ENCODE results near the gene TCF7L1. TPM values are rescaled to one million over a fixed set of nuclear protein-coding genes. Genes with fewer than 3 reads are reported as not detected.

The TCF7L1 gene
- total RNA-seq, 1 donor from 2014 or later: 1.3 TPM

DNA sequence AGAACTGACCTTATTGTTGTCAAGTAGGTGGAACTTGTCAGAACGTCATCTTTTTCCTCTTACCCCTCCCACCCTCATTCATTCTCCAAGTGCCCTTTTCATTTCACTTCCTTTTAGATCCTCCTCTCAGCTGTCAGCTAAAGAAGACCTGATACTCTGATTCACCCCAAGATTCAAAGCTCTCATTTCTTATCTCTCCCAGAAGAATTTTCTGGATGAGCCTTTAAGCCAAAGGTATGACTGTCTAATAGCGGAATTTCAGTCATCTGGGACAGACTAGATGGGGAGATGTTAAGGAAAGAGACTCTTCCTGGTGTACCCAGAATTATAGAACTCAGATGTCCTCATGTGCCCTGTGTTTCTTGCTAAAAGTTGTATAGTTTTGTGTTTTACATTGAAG lies 53.9 kb downstream of the TCF7L1 start:
- TF ChIP-seq, protein P1, sequence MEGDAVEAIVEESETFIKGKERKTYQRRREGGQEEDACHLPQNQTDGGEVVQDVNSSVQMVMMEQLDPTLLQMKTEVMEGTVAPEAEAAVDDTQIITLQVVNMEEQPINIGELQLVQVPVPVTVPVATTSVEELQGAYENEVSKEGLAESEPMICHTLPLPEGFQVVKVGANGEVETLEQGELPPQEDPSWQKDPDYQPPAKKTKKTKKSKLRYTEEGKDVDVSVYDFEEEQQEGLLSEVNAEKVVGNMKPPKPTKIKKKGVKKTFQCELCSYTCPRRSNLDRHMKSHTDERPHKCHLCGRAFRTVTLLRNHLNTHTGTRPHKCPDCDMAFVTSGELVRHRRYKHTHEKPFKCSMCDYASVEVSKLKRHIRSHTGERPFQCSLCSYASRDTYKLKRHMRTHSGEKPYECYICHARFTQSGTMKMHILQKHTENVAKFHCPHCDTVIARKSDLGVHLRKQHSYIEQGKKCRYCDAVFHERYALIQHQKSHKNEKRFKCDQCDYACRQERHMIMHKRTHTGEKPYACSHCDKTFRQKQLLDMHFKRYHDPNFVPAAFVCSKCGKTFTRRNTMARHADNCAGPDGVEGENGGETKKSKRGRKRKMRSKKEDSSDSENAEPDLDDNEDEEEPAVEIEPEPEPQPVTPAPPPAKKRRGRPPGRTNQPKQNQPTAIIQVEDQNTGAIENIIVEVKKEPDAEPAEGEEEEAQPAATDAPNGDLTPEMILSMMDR (IDR thresholded peaks at IDR 0.05; ENCODE audit: insufficient read depth, low read length, severe bottlenecking): no peak
- FAIRE-seq: no peak
- no peak for DNase-seq (ENCODE audit: low read depth)

DNA sequence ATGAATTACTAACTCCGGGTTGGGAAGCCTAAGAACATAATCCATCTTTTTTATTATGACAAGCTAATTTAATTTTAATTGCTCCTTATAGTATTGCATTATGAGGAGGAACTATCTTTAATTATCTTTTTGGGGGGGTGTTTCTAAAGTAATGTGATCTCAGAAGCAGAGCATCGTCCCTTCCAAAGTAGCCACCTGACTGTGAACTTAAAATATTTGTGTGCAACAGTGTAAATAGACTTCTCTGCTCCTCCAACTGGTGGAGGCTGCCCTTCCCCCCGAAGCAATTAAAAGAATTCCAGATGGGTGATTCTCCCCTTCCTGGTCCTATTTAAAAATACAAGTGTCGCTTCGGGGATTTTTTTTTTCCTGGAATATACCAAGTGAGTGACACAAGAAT lies 55.7 kb downstream of the TCF7L1 start:
- FAIRE-seq (no peak), DNase-seq (ENCODE audit: low read depth) (no peak)
- H3K4me3 ChIP-seq (ENCODE audit: low read depth, low read length): no peak overlapping the region
- TF ChIP-seq, protein P1 (IDR thresholded peaks at IDR 0.05; ENCODE audit: insufficient read depth, low read length, severe bottlenecking): no peak
- no peaks in the 10 kb centered on the region for H3K27me3 ChIP-seq (ENCODE audit: control insufficient read depth, insufficient read depth, low read length)
- H3K36me3 ChIP-seq (ENCODE audit: control insufficient read depth, insufficient read depth, low read length): no peaks in the 10 kb centered on the region

More for the DNA sequence above, 53.9 kb downstream of the TCF7L1 start:
- no peaks in the 10 kb centered on the region for H3K27me3 ChIP-seq (ENCODE audit: control insufficient read depth, insufficient read depth, low read length)
- H3K4me3 ChIP-seq (ENCODE audit: low read depth, low read length): no peak overlapping the region
- H3K36me3 ChIP-seq (ENCODE audit: control insufficient read depth, insufficient read depth, low read length): no peaks in the 10 kb centered on the region

DNA sequence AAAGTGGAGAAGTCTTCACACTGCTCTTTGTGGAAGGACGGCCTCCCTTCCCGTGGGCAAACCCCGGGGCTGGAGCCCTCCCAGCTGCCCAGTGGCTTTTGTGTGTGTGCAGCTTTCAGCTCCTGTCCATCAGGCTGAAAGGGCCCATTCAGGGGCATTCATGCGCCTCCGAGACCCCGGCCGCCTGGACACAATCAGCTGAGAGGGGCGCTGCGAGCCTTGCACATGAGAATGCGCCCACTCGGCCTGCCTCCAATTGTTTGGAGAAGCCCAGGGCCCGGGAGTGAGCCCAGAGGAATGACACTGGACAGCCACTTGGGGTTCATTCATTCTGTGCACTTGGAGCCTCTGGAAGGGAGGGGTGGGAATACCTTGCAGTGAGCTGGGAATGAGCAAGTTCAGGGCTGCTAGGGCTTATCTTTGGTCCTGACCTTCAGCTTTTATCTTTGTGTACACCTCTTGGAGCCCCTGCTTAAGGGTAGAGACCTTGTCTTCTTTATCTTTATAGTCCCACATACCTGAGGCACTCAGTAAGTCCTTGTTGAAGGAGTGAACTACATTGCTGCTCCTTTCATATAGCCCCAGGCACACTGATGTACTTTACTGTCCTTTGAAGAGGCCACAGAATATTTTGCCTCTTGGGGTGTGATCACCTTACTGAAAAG lies 56.5 kb downstream of the TCF7L1 start:
- TF ChIP-seq, protein P1 (IDR thresholded peaks at IDR 0.05; ENCODE audit: insufficient read depth, low read length, severe bottlenecking): no peak
- Histone ChIP-seq H3K36me3 (ENCODE audit: control insufficient read depth, insufficient read depth, low read length) (no peaks in the 10 kb centered on the region), H3K27me3 (ENCODE audit: control insufficient read depth, insufficient read depth, low read length) (no peaks in the 10 kb centered on the region), H3K4me3 (ENCODE audit: low read depth, low read length) (no peak overlapping the region)
- DNase-seq (ENCODE audit: low read depth) (no peak), FAIRE-seq (no peak)

DNA sequence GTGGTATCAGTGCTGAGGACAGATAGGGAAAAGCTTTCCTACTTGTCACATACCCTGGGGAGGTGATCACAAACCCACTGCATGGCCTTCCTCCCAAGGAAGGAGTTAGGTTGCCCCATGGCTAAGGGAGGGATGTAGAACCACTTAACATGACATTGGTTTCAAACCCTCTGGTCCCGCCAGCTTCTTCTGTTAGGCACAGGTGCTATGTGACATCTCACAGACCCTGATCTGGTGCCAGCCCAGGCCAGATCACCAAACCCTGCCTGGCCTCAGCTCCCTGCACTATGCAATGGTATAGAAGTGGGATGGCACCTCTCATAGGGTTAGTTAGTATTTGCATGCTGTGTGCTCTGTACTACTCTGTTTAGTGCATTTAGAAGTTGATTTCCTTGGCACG lies 58.0 kb downstream of the TCF7L1 start:
- no peak for DNase-seq (ENCODE audit: low read depth)
- Histone ChIP-seq H3K36me3 (ENCODE audit: control insufficient read depth, insufficient read depth, low read length) (no peaks in the 10 kb centered on the region), H3K27me3 (ENCODE audit: control insufficient read depth, insufficient read depth, low read length) (no peaks in the 10 kb centered on the region), H3K4me3 (ENCODE audit: low read depth, low read length) (no peak overlapping the region)
- FAIRE-seq: peak; percentile 58
- TF ChIP-seq, protein P1 (IDR thresholded peaks at IDR 0.05; ENCODE audit: insufficient read depth, low read length, severe bottlenecking): no peak

DNA sequence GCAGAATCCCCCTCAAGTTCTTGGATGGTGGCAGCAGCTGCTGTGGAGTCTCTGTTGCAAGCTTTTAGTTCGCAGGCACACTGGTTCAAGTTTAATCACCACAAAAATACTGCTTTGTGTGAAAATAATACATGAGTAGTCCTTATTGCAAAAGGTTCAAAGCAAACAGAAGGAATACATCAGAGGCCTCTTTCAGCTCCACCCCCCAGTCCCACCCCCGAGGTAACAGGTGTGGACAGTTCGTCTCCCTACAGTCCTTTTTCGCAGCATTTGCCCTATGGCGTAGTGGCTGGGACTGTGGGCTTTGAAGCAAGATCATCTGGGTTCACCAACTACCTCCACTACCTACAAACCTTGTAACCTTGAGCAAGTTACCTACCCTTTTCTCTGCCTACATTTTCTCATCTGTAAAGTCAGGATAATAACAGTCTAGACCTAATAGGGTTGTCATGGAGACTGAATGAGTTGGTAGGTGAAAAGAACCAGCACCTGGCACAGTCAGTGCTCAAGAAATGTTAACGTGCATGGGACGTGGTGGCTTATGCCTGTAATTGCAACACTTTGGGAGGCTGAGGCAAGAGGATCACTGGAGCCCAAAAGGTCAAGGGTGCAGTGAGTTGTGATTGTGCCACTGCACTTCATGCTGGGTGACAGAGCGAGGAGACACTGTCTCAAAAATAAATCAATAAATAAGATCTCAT lies 61.7 kb downstream of the TCF7L1 start:
- TF ChIP-seq, protein P1 (IDR thresholded peaks at IDR 0.05; ENCODE audit: insufficient read depth, low read length, severe bottlenecking): no peak
- no peaks in the 10 kb centered on the region for H3K36me3 ChIP-seq (ENCODE audit: control insufficient read depth, insufficient read depth, low read length)
- no peak for DNase-seq (ENCODE audit: low read depth)
- no peak for FAIRE-seq
- no peak overlapping the region for H3K4me3 ChIP-seq (ENCODE audit: low read depth, low read length)
- H3K27me3 ChIP-seq (ENCODE audit: control insufficient read depth, insufficient read depth, low read length): no peaks in the 10 kb centered on the region
